SU-DHL-6 (cell line): ENCODE measurements around the gene ADAMTS7.
"Not testable (repeated sequence)": the region's sequence is repeated elsewhere in the genome, so short reads cannot be mapped to it uniquely, and the experiment has no call there.

Experiments used
- H2AFZ ChIP-seq: fragments of 200-600 bp; sonication (generic); 2 replicates; pipeline ENCODE4 v1.6.1; 2014; ENCODE audit warnings: low read depth, mild to moderate bottlenecking, moderate library complexity, mixed read lengths, antibody characterized with exemption, low read length; ENCODE audit not compliant: severe bottlenecking
- H3F3A ChIP-seq: fragments of 200-600 bp; shearing (Covaris generic); 2 replicates; pipeline ENCODE4 v1.6.0; 2016; ENCODE audit warnings: antibody characterized with exemption, mild to moderate bottlenecking; ENCODE audit not compliant: insufficient read depth
- H3K27ac ChIP-seq: fragments of 200-600 bp; sonication (generic); 2 replicates; pipeline ENCODE4 v1.5.1; 2016; ENCODE audit warnings: low read depth, mild to moderate bottlenecking, low read length, moderate library complexity, mixed read lengths
- H3K27me3 ChIP-seq: fragments of 200-600 bp; sonication (generic), shearing (Covaris generic); 2 replicates; pipeline ENCODE4 v1.6.0; 2014; ENCODE audit warnings: mild to moderate bottlenecking, low read length
- H3K36me3 ChIP-seq: fragments of 200-600 bp; sonication (generic); 2 replicates; pipeline ENCODE4 v1.6.1; 2014; ENCODE audit warnings: mild to moderate bottlenecking, low read length, mixed read lengths
- H3K4me2 ChIP-seq: fragments of 300-600, 200-600 bp; shearing (Covaris generic), sonication (generic); 2 replicates; pipeline ENCODE4 v1.6.0; 2014; ENCODE audit warnings: low read length, low read depth, mild to moderate bottlenecking; ENCODE audit not compliant: poor library complexity, severe bottlenecking
- H3K4me3 ChIP-seq: fragments of 200-600 bp; sonication (generic); 2 replicates; pipeline ENCODE4 v1.5.1; 2014; ENCODE audit warnings: antibody characterized with exemption, low read length, mild to moderate bottlenecking, mixed read lengths; ENCODE audit not compliant: insufficient read depth, poor library complexity, severe bottlenecking
- H3K79me2 ChIP-seq: fragments of 200-600 bp; sonication (generic); 2 replicates; pipeline ENCODE4 v1.6.1; 2014; ENCODE audit warnings: mild to moderate bottlenecking, low read length, moderate library complexity; ENCODE audit not compliant: insufficient read depth
- H3K9ac ChIP-seq: fragments of 200-600 bp; sonication (generic); 2 replicates; pipeline ENCODE4 v1.7.0; 2014; ENCODE audit warnings: mild to moderate bottlenecking, low read length
- H3K9me2 ChIP-seq: fragments of 200-600 bp; sonication (generic); replicated peaks from 2 replicates; pipeline ENCODE4 v1.6.1; 2014; ENCODE audit warnings: low read length; ENCODE audit not compliant: insufficient read depth
- H3K9me3 ChIP-seq: fragments of 200-600 bp; sonication (generic); 2 replicates; pipeline ENCODE4 v1.6.1; 2014; ENCODE audit warnings: low read length, mixed read lengths; ENCODE audit not compliant: insufficient read depth
- H4K20me1 ChIP-seq: fragments of 200-600 bp; sonication (generic); 2 replicates; pipeline ENCODE4 v1.6.1; 2014; ENCODE audit warnings: low read depth, mild to moderate bottlenecking, antibody characterized with exemption, low read length, moderate library complexity, mixed read lengths
- EZH2phosphoT487 ChIP-seq: fragments of 200-600 bp; sonication (generic), shearing (Covaris generic); conservative IDR thresholded peaks from 2 replicates; pipeline ENCODE4 v1.6.1; 2018; ENCODE audit warnings: mild to moderate bottlenecking, antibody characterized with exemption, low read length, moderate library complexity, mixed read lengths
- TF ChIP-seq, protein P1 (sequence below): fragments of 200-600 bp; sonication (generic); IDR thresholded peaks from one replicate; pipeline ENCODE4 v1.5.1; 2017; ENCODE audit warnings: antibody characterized with exemption, mild to moderate bottlenecking, low read length, moderate library complexity; ENCODE audit not compliant: insufficient read depth, poor library complexity, severe bottlenecking

Gene ADAMTS7

GRCh38 chr15:78775472-78775871 lies 35.8 kb downstream of the ADAMTS7 start:
- no peaks in the 10 kb centered on the region for H4K20me1 ChIP-seq
- no peaks in the 10 kb centered on the region for H3K27me3 ChIP-seq
- no peak overlapping the region for H3K4me2 ChIP-seq
- H3F3A ChIP-seq, result no peaks in the 10 kb centered on the region
- H3K4me3 ChIP-seq, result no peak overlapping the region
- no peak overlapping the region for H3K27ac ChIP-seq
- no peaks in the 10 kb centered on the region for H3K9me2 ChIP-seq
- no peaks in the 10 kb centered on the region for H3K36me3 ChIP-seq
- H2AFZ ChIP-seq, result no peak overlapping the region
- no peaks in the 10 kb centered on the region for H3K9me3 ChIP-seq
- H3K79me2 ChIP-seq, result no peaks in the 10 kb centered on the region
- H3K9ac ChIP-seq, result no peak overlapping the region
- TF ChIP-seq, protein P1, sequence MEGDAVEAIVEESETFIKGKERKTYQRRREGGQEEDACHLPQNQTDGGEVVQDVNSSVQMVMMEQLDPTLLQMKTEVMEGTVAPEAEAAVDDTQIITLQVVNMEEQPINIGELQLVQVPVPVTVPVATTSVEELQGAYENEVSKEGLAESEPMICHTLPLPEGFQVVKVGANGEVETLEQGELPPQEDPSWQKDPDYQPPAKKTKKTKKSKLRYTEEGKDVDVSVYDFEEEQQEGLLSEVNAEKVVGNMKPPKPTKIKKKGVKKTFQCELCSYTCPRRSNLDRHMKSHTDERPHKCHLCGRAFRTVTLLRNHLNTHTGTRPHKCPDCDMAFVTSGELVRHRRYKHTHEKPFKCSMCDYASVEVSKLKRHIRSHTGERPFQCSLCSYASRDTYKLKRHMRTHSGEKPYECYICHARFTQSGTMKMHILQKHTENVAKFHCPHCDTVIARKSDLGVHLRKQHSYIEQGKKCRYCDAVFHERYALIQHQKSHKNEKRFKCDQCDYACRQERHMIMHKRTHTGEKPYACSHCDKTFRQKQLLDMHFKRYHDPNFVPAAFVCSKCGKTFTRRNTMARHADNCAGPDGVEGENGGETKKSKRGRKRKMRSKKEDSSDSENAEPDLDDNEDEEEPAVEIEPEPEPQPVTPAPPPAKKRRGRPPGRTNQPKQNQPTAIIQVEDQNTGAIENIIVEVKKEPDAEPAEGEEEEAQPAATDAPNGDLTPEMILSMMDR, result no peak
- no peak for TF ChIP-seq EZH2phosphoT487

GRCh38 chr15:78774451-78774990 lies 36.7 kb downstream of the ADAMTS7 start:
- not testable (repeated sequence) for H3K27me3 ChIP-seq, H3K9me3 ChIP-seq, H3K27ac ChIP-seq, H3K9ac ChIP-seq, H3K36me3 ChIP-seq, H3K4me3 ChIP-seq, H2AFZ ChIP-seq, H3K4me2 ChIP-seq, H4K20me1 ChIP-seq, H3K79me2 ChIP-seq, H3K9me2 ChIP-seq, H3F3A ChIP-seq

DNA sequence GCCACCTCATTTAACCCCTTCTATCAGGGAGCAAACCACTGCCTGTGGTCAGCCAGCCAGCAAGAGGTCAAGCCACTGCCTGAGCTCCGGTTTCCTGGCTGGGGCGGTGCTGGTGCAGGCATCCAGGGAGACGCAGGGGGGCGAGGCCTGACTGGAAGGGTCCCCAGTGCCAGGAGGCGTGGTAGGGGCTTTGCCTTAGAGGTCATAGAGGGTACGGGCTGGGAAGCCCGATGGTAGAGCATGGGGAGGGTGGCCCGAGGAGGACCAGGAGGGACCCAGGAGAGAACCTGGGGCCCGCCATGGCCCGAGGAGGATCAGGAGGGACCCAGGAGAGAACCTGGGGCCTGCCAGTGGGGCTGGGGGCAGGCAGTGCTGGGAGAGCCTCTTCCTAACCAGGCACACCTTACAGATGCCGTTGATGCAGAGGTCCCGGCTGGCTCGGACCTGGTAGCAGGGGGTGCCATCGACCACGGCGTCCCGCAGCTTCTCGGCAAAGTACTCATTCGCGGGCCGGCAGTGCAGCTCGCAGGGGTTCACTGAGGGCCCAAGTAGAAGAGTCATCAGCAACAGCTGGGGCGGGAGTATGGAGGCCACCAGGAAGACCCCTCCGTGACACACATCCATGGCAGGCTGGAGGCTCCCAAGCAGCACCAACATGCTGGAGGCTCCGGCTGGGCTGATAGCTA lies 37.4 kb downstream of the ADAMTS7 start:
- H3K9ac ChIP-seq, H3K27ac ChIP-seq: not testable (repeated sequence)

DNA sequence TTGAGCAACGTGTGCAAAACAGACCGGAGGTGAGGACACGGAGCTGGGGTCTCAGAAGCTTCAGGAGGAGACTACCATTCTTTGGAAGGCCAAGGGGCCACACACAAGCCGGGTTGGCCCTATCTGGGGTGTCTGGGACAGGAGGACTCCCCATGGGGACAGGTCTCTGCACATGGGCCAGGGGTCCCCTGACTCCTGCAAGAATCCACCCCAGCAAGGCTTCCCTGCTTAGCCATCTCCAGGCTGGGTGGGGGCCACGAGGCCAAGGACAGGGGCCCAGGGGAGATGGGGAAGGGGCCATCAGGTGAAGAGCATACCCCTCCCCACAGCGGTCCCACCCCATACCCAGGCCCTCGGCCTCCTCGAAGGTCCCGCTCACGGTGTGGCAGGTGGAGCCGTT lies 38.5 kb downstream of the ADAMTS7 start:
- no peaks in the 10 kb centered on the region for H3K9me2 ChIP-seq
- no peaks in the 10 kb centered on the region for H3K27me3 ChIP-seq
- H4K20me1 ChIP-seq, result no peaks in the 10 kb centered on the region
- H3K4me2 ChIP-seq, result no peak overlapping the region
- no peaks in the 10 kb centered on the region for H3K36me3 ChIP-seq
- TF ChIP-seq, protein P1, result no peak
- TF ChIP-seq EZH2phosphoT487, result no peak
- H3K79me2 ChIP-seq, result no peaks in the 10 kb centered on the region
- H2AFZ ChIP-seq, result no peak overlapping the region
- no peaks in the 10 kb centered on the region for H3K9me3 ChIP-seq
- H3K4me3 ChIP-seq, result no peak overlapping the region
- H3K27ac ChIP-seq, result no peak overlapping the region
- no peaks in the 10 kb centered on the region for H3F3A ChIP-seq
- H3K9ac ChIP-seq, result no peak overlapping the region

More for the DNA sequence above, 37.4 kb downstream of the ADAMTS7 start:
- not testable (repeated sequence) for H3F3A ChIP-seq, H3K79me2 ChIP-seq, H2AFZ ChIP-seq, H3K4me3 ChIP-seq, H3K27me3 ChIP-seq, H3K36me3 ChIP-seq, H3K4me2 ChIP-seq, H3K9me3 ChIP-seq, H4K20me1 ChIP-seq, H3K9me2 ChIP-seq

DNA sequence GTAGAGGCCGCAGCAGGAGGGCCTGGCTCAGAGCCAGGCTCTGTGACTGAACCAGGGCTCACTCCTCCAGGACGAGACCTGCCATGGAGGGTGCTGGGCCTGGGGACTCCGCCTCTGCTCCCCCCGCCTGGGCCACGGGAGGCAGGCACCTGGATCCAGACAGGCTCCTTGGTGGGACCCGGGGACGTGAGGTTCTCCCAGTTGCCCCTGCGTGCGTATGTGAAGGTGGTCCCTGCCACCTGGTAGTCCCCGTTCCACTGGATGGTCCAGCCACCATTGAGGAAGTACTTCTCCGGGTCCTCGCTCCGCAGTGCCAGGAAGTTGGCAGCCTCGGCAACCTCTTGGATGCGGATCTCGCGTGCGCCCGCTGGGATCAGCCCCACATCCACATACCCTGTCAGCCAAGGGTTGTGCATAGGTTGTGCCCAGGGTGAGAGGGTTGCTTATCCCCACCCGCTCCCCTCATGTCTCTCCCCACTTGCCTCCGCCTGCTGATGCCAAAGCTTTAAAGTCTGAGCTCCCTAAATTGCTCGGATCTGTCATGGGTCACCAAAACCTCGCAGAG lies 39.7 kb downstream of the ADAMTS7 start:
- not testable (repeated sequence) for H3K27me3 ChIP-seq, H3F3A ChIP-seq, H3K9ac ChIP-seq, H3K9me3 ChIP-seq, H2AFZ ChIP-seq, H3K9me2 ChIP-seq, H3K4me2 ChIP-seq, H3K4me3 ChIP-seq, H3K36me3 ChIP-seq, H3K79me2 ChIP-seq, H3K27ac ChIP-seq, H4K20me1 ChIP-seq

DNA sequence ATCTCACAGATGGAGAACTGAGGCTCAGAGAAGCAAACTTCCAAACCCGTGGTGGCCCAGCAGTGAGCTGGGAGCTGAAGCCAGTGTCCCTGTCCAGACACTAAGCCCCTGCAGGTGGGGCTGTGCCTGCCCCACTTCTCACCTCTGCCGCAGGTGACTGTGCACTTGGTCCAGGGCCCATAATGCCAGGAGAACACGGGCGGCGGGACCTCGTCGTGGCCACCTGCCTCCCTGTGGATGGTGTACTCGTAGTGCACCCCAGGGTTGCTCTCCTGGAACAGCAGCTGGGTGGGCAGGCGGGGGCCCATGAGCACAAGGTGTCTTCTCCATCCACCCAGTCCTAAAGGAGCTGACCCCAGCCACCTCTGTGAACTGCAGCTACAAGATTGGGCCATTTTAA lies 40.2 kb downstream of the ADAMTS7 start:
- H2AFZ ChIP-seq, H3K9me3 ChIP-seq, H3F3A ChIP-seq, H3K9me2 ChIP-seq, H3K27me3 ChIP-seq, H3K27ac ChIP-seq, H4K20me1 ChIP-seq, H3K4me2 ChIP-seq, H3K9ac ChIP-seq, H3K79me2 ChIP-seq, H3K4me3 ChIP-seq, H3K36me3 ChIP-seq: not testable (repeated sequence)
